PC-9 (cell line): ENCODE results near the gene KBTBD7.

ENCODE experiments used
- EZH2 ChIP-seq: fragments of 200-600 bp; sonication (generic); IDR thresholded peaks from 2 replicates; pipeline ENCODE4 v1.8.0; 2017; ENCODE audit warnings: antibody characterized with exemption, low read depth
- TF ChIP-seq, protein P1 (sequence below): fragments of 200-600 bp; sonication (generic); conservative IDR thresholded peaks from 2 replicates; pipeline ENCODE4 v1.6.1; 2017; ENCODE audit warnings: mixed run types, antibody characterized with exemption, mild to moderate bottlenecking, moderate library complexity

DNA sequence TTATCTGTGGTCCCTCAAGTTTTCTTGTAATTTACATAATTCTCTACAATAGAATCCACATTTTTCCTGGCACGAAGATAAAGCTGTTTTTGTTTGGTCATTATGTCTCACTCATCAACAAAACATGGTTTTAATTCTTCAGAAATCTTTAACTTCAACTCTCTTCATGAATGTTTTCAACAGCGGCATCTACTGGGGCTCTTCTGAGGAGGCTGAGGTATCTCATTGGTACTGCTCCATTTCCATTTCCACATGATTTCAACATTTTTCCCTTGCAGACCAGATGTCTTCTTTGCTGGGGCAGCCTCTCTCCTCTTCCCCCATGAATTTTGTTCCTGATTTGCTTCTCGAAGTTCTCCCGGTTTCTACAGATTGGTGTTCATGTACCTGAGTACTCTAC is 5.8 kb upstream of the KBTBD7 start:
- TF ChIP-seq, protein P1, sequence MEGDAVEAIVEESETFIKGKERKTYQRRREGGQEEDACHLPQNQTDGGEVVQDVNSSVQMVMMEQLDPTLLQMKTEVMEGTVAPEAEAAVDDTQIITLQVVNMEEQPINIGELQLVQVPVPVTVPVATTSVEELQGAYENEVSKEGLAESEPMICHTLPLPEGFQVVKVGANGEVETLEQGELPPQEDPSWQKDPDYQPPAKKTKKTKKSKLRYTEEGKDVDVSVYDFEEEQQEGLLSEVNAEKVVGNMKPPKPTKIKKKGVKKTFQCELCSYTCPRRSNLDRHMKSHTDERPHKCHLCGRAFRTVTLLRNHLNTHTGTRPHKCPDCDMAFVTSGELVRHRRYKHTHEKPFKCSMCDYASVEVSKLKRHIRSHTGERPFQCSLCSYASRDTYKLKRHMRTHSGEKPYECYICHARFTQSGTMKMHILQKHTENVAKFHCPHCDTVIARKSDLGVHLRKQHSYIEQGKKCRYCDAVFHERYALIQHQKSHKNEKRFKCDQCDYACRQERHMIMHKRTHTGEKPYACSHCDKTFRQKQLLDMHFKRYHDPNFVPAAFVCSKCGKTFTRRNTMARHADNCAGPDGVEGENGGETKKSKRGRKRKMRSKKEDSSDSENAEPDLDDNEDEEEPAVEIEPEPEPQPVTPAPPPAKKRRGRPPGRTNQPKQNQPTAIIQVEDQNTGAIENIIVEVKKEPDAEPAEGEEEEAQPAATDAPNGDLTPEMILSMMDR: no peak
- no peak for TF ChIP-seq EZH2
